Right cardiac atrium (tissue), 5 donors: ENCODE results near the gene PRSS3. TPM values are rescaled to one million over a fixed set of nuclear protein-coding genes. Genes with fewer than 3 reads are reported as not detected.
"Not testable (repeated sequence)": the region's sequence is repeated elsewhere in the genome, so short reads cannot be mapped to it uniquely, and the experiment has no call there.

Experiments
- ATAC-seq, 2 donors: fragments of 200-7000 bp; cut with Tn5 transposase; one replicate each; pipeline versions ENCODE4 v1.8.0 to v1.9.1; 2020; ENCODE audit warnings: moderate library complexity in 2 of 2, mild to moderate bottlenecking in 1 of 2
- DNase-seq, 3 donors: peaks; one replicate each; pipeline ENCODE4 v3.0.0-alpha.2; 2020
- H3K27ac ChIP-seq: one replicate; pipeline ENCODE4 v1.5.1; 2013; ENCODE audit warnings: mild to moderate bottlenecking, low read length, control low read depth, moderate library complexity
- H3K27me3 ChIP-seq: one replicate; pipeline ENCODE4 v1.6.1; 2013; ENCODE audit not compliant: control insufficient read depth, insufficient read depth
- H3K4me1 ChIP-seq: one replicate; pipeline ENCODE4 v1.6.1; 2013; ENCODE audit warnings: low read length; ENCODE audit not compliant: control insufficient read depth, insufficient read depth
- H3K4me3 ChIP-seq: one replicate; pipeline ENCODE4 v1.5.1; 2013; ENCODE audit warnings: low read length, control low read depth
- H3K9me3 ChIP-seq: one replicate; pipeline ENCODE4 v1.6.1; 2013; ENCODE audit warnings: low read length; ENCODE audit not compliant: control insufficient read depth
- WGBS: extraction: QIAGEN DNeasy Blood & Tissue Kit; methylation state at CpG from one replicate; pipeline ENCODE4 v1.1.7; 2013; 5-methylcytosine and 5-hydroxymethylcytosine counted together
- intact Hi-C, 4 donors: fragments of 100-400 bp; cut with DNase I; formaldehyde crosslinking; loops; one replicate each; pipeline versions ENCODE4 v1.11.0 to v1.14.0; 2022 to 2023
- long read RNA-seq, 4 donors: library from polyadenylated mRNA; unstranded; transcript quantifications; one replicate each; pipeline ENCODE4 v2.0.0, GENCODE V29; 2020 to 2021
- polyA plus RNA-seq: library from polyadenylated mRNA; stranded (reverse); fragments of 200-250 nt; gene quantifications from one replicate; pipeline ENCODE4 v1.2.3, GENCODE V29; 2013
- total RNA-seq, 4 donors: library from RNA; stranded (reverse); fragmentation: NEBNext Ultra II Directional; extraction: Animal tissue kit (Norgen Biotek cat#: 25700); gene quantifications; one replicate each; pipeline ENCODE4 v1.2.1, GENCODE V29; 2021
- donor health status: healthy with polysubstance abuse.
- donor health status: DM: no; HTN: yes; CAD: no.
- donor health status: DM: no; HTN: no; CAD: no.
- donor health status: DM: no; HTN: yes; CAD: no; lungs with severe emphysema.
- donor health status: DM: yes; HTN: yes; CAD: no.

Gene PRSS3
- total RNA-seq (not detected), polyA plus RNA-seq (not detected)
- long read RNA-seq, donor 1, result 0 reads
- long read RNA-seq, donor 2, result 0 reads
- long read RNA-seq, donor 3, result 0 reads
- long read RNA-seq, donor 4, result 0 reads

DNA sequence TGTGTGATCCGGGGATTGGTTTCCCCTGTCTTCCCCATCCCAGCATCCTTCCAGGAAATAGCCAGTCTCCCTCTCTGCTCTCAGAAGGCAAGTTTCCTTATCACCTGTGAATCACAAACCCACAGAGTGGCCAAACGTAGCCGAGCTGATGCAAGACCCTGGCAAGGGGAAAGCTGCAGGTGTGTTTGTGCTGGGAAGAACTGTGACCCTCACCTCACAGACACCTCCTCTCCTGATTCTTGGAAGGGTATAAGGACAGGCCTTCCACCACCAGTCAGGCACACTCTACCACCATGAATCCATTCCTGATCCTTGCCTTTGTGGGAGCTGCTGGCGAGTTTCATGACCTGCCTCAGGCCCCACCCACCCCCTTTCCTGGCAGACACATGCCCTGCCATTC, at the start of gene PRSS3:
Gene PRSS3 (plus strand): TSS at position 281 of the 400 bp plus-strand sequence. CDS start 13 bp downstream, at position 294.
- DNase-seq, result no peak
- 71% methylated on average over 4 of the region's 4 CpGs for WGBS
- Histone ChIP-seq H3K27me3 (no peaks in the 10 kb centered on the region), H3K4me3 (no peak within 1 kb of the TSS), H3K4me1 (no peaks in the 10 kb centered on the region), H3K27ac (no peak within 1 kb of the TSS), H3K9me3 (no peaks in the 10 kb centered on the region)
- ATAC-seq, result peak in 1 of 2 donors; percentile 29
- intact Hi-C loops, result no loop called here

- no peak overlapping the region for H3K27ac ChIP-seq
- H3K9me3 ChIP-seq, result no peaks in the 10 kb centered on the region
- 85% methylated on average over 22 of the region's 22 CpGs for WGBS
- intact Hi-C loops, result no loop called here
- ATAC-seq (no peak), DNase-seq (no peak)
- H3K4me1 ChIP-seq, result no peaks in the 10 kb centered on the region
- H3K4me3 ChIP-seq, result no peak overlapping the region
- no peaks in the 10 kb centered on the region for H3K27me3 ChIP-seq
Observed at GRCh38 chr9:33748633-33749304, 46.6 kb upstream of the PRSS3 start.

DNA sequence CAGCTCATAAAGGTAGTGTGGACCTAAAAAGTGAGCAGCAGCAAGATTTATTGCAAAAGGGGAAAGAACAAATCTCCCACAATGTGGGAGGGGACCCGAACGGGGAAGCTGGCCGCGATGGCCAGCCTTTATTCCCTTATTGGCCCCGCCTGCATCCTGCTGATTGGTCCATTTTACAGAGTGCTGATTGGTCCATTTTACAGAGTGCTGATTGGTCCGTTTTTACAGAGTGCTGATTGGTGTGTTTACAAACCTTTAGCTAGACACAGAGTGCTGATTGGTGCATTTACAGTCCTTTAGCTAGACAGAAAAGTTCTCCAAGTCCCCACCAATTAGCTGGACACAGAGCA, 46.1 kb upstream of the PRSS3 start:
- ATAC-seq, intact Hi-C loops, H3K4me3 ChIP-seq, H3K27ac ChIP-seq, H3K4me1 ChIP-seq, H3K9me3 ChIP-seq, DNase-seq, H3K27me3 ChIP-seq: not testable (repeated sequence)
- WGBS, result 81% methylated on average over 6 of the region's 6 CpGs

DNA sequence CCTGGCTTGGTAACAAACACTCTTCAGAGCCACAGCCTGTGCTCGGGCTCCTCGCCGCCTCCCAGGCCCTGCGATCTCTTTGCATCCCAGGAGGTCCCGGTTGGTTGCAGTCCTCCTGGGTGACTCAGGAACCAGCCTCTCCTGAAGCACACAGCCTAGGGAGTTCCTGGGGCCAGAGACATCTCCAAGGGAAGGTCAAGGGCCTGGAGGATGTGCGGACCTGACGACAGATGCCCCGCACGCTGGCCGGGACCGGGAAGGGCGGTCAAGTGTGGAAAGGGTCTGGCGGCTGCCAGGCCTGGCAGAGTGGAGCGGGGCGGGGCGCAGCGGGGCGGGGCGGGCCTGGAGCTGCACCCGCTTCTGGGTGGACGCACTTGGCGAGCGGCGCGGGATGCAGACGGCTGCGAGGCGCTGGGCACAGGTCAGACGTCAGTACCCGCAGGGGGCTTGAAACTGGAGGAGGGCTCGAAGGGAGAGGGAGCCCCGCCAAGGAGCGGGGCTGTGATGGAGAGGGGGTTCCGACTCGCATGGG, 45.0 kb upstream of the PRSS3 start:
- no peaks in the 10 kb centered on the region for H3K4me1 ChIP-seq
- intact Hi-C loops, result no loop called here
- H3K27me3 ChIP-seq, result no peaks in the 10 kb centered on the region
- peak overlapping the region; percentile 3 for H3K4me3 ChIP-seq
- DNase-seq (peak; percentile 19 to 49 (median 45)), ATAC-seq (peak; percentile 78 to 87)
- WGBS, result 7% methylated on average over 35 of the region's 35 CpGs
- no peak overlapping the region for H3K27ac ChIP-seq
- H3K9me3 ChIP-seq, result no peaks in the 10 kb centered on the region

DNA sequence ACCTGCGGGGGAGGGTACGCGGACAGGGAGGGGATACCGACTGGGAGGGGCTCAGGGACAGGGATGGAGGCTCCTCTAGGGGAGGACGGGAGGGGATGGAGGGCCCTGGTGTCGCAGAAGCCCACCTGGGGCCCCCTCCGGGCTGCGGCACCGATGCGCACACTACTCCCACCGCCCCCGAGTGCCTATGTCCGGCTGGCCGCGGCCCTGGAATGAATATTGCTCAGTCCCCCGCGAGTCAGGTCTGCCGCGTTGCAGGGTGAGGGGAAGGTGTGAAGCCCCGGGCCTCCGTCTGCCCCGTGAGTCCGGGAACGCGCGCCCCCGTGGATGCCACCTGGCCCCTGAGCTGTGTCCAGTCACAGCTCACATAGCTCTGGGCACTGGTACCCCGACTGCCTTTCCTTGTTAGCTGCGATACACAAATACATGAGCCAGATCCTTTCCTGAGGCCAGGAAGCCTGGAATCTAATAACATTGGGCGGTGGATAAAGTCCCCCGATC, 44.5 kb upstream of the PRSS3 start:
- intact Hi-C loops, result no loop called here
- no peaks in the 10 kb centered on the region for H3K27me3 ChIP-seq
- H3K27ac ChIP-seq, result no peak overlapping the region
- no peaks in the 10 kb centered on the region for H3K9me3 ChIP-seq
- ATAC-seq, result peak; percentile 32 to 35
- H3K4me1 ChIP-seq, result no peaks in the 10 kb centered on the region
- H3K4me3 ChIP-seq, result peak overlapping the region; percentile 3
- DNase-seq, result peak in 2 of 3 donors; percentile 36 to 40
- WGBS, result 3% methylated on average over 31 of the region's 31 CpGs

DNA sequence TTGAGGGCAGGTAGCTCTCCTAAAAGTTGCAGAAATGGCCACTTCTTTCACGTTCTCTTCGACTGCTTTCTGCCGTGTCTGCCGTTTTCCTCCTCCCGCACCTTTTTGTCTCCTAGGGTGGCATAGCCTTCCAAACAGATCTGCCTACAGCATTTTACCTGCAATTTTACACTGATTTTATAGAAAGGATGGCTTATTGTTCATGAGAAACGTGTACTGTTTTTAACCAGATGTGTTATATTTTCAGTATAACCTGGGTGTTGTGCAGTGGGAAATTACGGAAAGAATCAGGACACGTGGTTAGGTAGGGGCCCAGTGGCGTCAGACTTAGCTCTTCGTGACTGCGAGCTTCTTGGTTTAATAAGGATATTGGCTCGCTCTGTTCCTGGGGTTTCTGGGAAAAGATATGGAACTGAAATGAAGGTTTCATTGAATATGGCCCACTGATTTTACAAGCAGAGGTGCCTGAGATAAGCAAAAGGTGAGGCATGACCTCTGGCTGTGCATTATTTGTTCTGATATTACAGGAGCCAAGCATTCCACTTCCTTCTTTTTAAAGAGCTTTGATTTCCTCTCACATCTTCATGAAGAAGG, 43.7 kb upstream of the PRSS3 start:
- no peak overlapping the region for H3K27ac ChIP-seq
- intact Hi-C loops, result no loop called here
- DNase-seq, result no peak
- 67% methylated on average over 12 of the region's 12 CpGs for WGBS
- no peaks in the 10 kb centered on the region for H3K9me3 ChIP-seq
- H3K27me3 ChIP-seq, result no peaks in the 10 kb centered on the region
- no peak for ATAC-seq
- no peak overlapping the region for H3K4me3 ChIP-seq
- H3K4me1 ChIP-seq, result no peaks in the 10 kb centered on the region

DNA sequence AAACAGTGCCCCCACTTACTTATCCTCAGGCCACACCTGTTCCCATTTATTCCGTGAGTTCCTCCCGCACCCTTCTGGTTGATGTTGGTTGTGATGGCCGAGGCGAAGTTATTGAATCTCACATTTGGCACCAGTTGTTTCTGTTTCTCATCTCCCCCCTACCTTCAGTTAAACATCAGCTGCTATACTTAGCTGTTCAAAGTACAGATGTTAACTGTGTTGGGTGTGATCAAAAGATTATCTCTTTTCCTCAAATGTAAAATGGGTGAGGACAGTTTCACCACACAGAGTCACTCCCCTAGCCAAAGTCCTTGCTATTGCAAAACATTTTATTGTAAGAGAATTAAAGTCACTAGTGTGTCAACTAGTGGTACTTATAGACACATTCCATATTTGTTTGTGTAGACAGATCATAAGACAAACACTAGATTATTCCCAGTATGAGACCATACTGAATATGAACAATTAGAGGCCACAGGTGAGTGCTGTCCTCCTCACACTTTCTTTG, 43.2 kb upstream of the PRSS3 start:
- H3K9me3 ChIP-seq, result no peaks in the 10 kb centered on the region
- H3K4me1 ChIP-seq, result no peaks in the 10 kb centered on the region
- no peaks in the 10 kb centered on the region for H3K27me3 ChIP-seq
- DNase-seq (no peak), ATAC-seq (no peak)
- WGBS, result 63% methylated on average over 4 of the region's 4 CpGs
- no peak overlapping the region for H3K27ac ChIP-seq
- intact Hi-C loops, result no loop called here
- H3K4me3 ChIP-seq, result no peak overlapping the region

DNA sequence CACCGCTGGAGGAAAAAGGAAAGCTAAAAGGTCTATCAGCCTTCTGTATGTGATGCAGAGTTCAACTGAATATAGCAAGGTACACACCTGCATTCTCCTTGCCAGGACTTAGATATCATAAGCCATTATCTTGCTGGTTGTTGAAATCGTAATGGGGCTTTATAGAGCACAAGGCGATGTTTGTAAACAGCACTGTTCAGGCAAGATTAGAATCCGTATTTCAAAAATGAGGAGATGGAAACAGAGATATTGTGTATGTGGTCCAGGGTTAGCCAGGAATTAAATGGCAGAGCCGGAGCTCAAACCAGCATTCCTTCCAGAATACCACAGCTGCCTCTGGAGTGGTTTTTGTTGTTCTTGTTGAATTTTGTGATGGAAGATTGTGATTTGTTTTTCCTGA, 42.6 kb upstream of the PRSS3 start:
- H3K27me3 ChIP-seq, result not testable (repeated sequence)
- WGBS, result 77% methylated on average over 5 of the region's 5 CpGs

DNA sequence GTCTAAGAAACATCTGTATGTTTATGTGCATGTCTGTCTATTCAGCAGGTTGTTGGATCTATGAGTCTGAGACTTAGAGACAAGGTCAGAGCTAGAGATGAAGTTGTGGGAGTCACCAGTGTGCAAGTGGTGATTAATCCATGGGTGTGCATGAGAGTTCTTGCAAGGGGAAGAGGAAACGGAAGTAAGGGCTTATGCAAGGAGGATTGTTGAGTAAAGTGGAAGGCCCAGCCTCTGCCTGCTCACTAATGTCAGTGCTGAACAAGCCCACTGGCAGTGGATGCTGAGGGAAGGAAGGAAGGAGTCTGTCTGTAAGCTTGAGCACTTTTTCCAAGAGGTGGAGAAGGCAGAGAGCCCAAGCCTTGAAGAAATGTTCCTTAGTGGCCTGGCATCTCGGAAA, 35.7 kb upstream of the PRSS3 start:
- peak; percentile 70 to 75 for ATAC-seq
- H3K4me3 ChIP-seq, H3K27me3 ChIP-seq, H3K4me1 ChIP-seq, intact Hi-C loops, H3K9me3 ChIP-seq, H3K27ac ChIP-seq: not testable (repeated sequence)
- 62% methylated on average over 2 of the region's 2 CpGs for WGBS
- DNase-seq, result peak in 2 of 3 donors; percentile 21 to 62

More for the DNA sequence above, 42.6 kb upstream of the PRSS3 start:
- DNase-seq, H3K4me1 ChIP-seq, H3K4me3 ChIP-seq, ATAC-seq, H3K9me3 ChIP-seq, intact Hi-C loops, H3K27ac ChIP-seq: not testable (repeated sequence)

- intact Hi-C loops, result no loop called here
- Histone ChIP-seq H3K27ac (no peak overlapping the region), H3K27me3 (no peaks in the 10 kb centered on the region), H3K4me3 (no peak overlapping the region), H3K9me3 (no peaks in the 10 kb centered on the region), H3K4me1 (no peaks in the 10 kb centered on the region)
- DNase-seq (no peak), ATAC-seq (no peak)
- 83% methylated on average over 6 of the region's 6 CpGs for WGBS
Observed at GRCh38 chr9:33762343-33762742, 33.0 kb upstream of the PRSS3 start.

GRCh38 chr9:33763709-33764108, 31.7 kb upstream of the PRSS3 start:
- H3K4me3 ChIP-seq, DNase-seq, intact Hi-C loops, H3K4me1 ChIP-seq, ATAC-seq, H3K27me3 ChIP-seq, H3K27ac ChIP-seq, H3K9me3 ChIP-seq: not testable (repeated sequence)
- 50% methylated on average over 1 of the region's 1 CpG for WGBS
